ENCODE measurements around the gene TNP1. TPM values are rescaled to one million over a fixed set of nuclear protein-coding genes. Genes with fewer than 3 reads are reported as not detected.
A peak's percentile ranks its signal among the peaks of the same experiment; 100 is the strongest.

Gene TNP1
- total RNA-seq, 2 experiments from 2014 or later, result not detected

GRCh38 chr2:216856406-216857065 lies 3.3 kb downstream of the TNP1 start:
- Mint-ChIP-seq H3K36me3 (ENCODE audit: low read depth) (no peaks in the 10 kb centered on the region), H3K4me3 (no peak overlapping the region), H3K27me3 (peaks cover 4% of the 10 kb centered on the region), H3K4me1 (peaks cover 23% of the 10 kb centered on the region), H3K9me3 (ENCODE audit: low read depth) (no peaks in the 10 kb centered on the region), H3K27ac (no peak overlapping the region)
- intact Hi-C loops (cut with DNase I, micrococcal nuclease), result loop anchor here in 1 of 2 experiments (5.0 kb wide), 1 partner anchor 366 kb away; no protein-coding TSS in a partner anchor
- ChIA-PET POLR2A (no interaction called here), CTCF (no interaction called here)
- ATAC-seq, result no peak
- DNase-seq, result no peak

GRCh38 chr2:216855605-216856004 lies 4.3 kb downstream of the TNP1 start:
- H3K9me3 Mint-ChIP-seq (ENCODE audit: low read depth), result no peaks in the 10 kb centered on the region
- H3K4me3 Mint-ChIP-seq, result no peak overlapping the region
- DNase-seq, result no peak
- peaks cover 30% of the 10 kb centered on the region for H3K4me1 Mint-ChIP-seq
- H3K36me3 Mint-ChIP-seq (ENCODE audit: low read depth), result no peaks in the 10 kb centered on the region
- POLR2A ChIA-PET, result no interaction called here
- peaks cover 3% of the 10 kb centered on the region for H3K27me3 Mint-ChIP-seq
- no peak overlapping the region for H3K27ac Mint-ChIP-seq
- CTCF ChIA-PET, result interaction anchor here (0.7 kb wide), 1 partner anchor 556 kb away, joined by 4 read pairs; no protein-coding TSS in a partner anchor
- ATAC-seq, result no peak
- intact Hi-C loops (cut with DNase I, micrococcal nuclease), result loop anchor here in 1 of 2 experiments (5.0 kb wide), 1 partner anchor 367 kb away; no protein-coding TSS in a partner anchor

GRCh38 chr2:216855079-216855478 lies 4.8 kb downstream of the TNP1 start:
- Mint-ChIP-seq H3K27ac (no peak overlapping the region), H3K36me3 (ENCODE audit: low read depth) (no peaks in the 10 kb centered on the region), H3K9me3 (ENCODE audit: low read depth) (no peaks in the 10 kb centered on the region), H3K4me1 (peaks cover 35% of the 10 kb centered on the region), H3K4me3 (no peak overlapping the region), H3K27me3 (peaks cover 3% of the 10 kb centered on the region)
- intact Hi-C loops (cut with DNase I, micrococcal nuclease), result loop anchor here in 1 of 2 experiments (5.0 kb wide), 1 partner anchor 367 kb away; no protein-coding TSS in a partner anchor
- ATAC-seq (no peak), DNase-seq (no peak)
- CTCF ChIA-PET, result no interaction called here
- POLR2A ChIA-PET, result no interaction called here

- intact Hi-C loops (cut with DNase I, micrococcal nuclease), result no loop called here
- Mint-ChIP-seq H3K36me3 (ENCODE audit: low read depth) (no peaks in the 10 kb centered on the region), H3K4me1 (peaks cover 18% of the 10 kb centered on the region), H3K27me3 (peaks cover 6% of the 10 kb centered on the region), H3K9me3 (ENCODE audit: low read depth) (no peaks in the 10 kb centered on the region), H3K4me3 (no peak overlapping the region), H3K27ac (no peak overlapping the region)
- ChIA-PET POLR2A (no interaction called here), CTCF (interaction anchor here (0.6 kb wide), 1 partner anchor 910 kb away, joined by 3 read pairs; no protein-coding TSS in a partner anchor)
- ATAC-seq (no peak), DNase-seq (no peak)
Measured at GRCh38 chr2:216851486-216852090, 8.3 kb downstream of the TNP1 start.

GRCh38 chr2:216850665-216851322 lies 9.1 kb downstream of the TNP1 start:
- peaks cover 17% of the 10 kb centered on the region for H3K4me1 Mint-ChIP-seq
- ChIA-PET POLR2A (no interaction called here), CTCF (interaction anchor here (0.6 kb wide), 1 partner anchor 911 kb away, joined by 3 read pairs; no protein-coding TSS in a partner anchor)
- no peak overlapping the region for H3K4me3 Mint-ChIP-seq
- peak; percentile 39 for DNase-seq
- no peak overlapping the region for H3K27ac Mint-ChIP-seq
- no peaks in the 10 kb centered on the region for H3K9me3 Mint-ChIP-seq (ENCODE audit: low read depth)
- peak; percentile 64 for ATAC-seq
- H3K27me3 Mint-ChIP-seq, result peaks cover 6% of the 10 kb centered on the region
- H3K36me3 Mint-ChIP-seq (ENCODE audit: low read depth), result no peaks in the 10 kb centered on the region
- intact Hi-C loops (cut with DNase I, micrococcal nuclease), result no loop called here

- intact Hi-C loops (cut with DNase I, micrococcal nuclease), result no loop called here
- peaks cover 17% of the 10 kb centered on the region for H3K4me1 Mint-ChIP-seq
- ATAC-seq (peak; percentile 77), DNase-seq (peak; percentile 63)
- no peak overlapping the region for H3K27ac Mint-ChIP-seq
- ChIA-PET CTCF (no interaction called here), POLR2A (no interaction called here)
- no peaks in the 10 kb centered on the region for H3K9me3 Mint-ChIP-seq (ENCODE audit: low read depth)
- H3K27me3 Mint-ChIP-seq, result peaks cover 6% of the 10 kb centered on the region
- no peaks in the 10 kb centered on the region for H3K36me3 Mint-ChIP-seq (ENCODE audit: low read depth)
- no peak overlapping the region for H3K4me3 Mint-ChIP-seq
Measured at GRCh38 chr2:216849987-216850386, 9.9 kb downstream of the TNP1 start.

- peaks cover 8% of the 10 kb centered on the region for H3K4me1 Mint-ChIP-seq
- ChIA-PET CTCF (no interaction called here), POLR2A (no interaction called here)
- no peaks in the 10 kb centered on the region for H3K9me3 Mint-ChIP-seq (ENCODE audit: low read depth)
- no peaks in the 10 kb centered on the region for H3K36me3 Mint-ChIP-seq (ENCODE audit: low read depth)
- DNase-seq (no peak), ATAC-seq (no peak)
- no peak overlapping the region for H3K4me3 Mint-ChIP-seq
- intact Hi-C loops (cut with DNase I, micrococcal nuclease), result no loop called here
- H3K27me3 Mint-ChIP-seq, result peaks cover 2% of the 10 kb centered on the region
- H3K27ac Mint-ChIP-seq, result no peak overlapping the region
Measured at GRCh38 chr2:216845426-216845825, 14.4 kb downstream of the TNP1 start.

- Mint-ChIP-seq H3K27me3 (peaks cover 3% of the 10 kb centered on the region), H3K36me3 (ENCODE audit: low read depth) (no peaks in the 10 kb centered on the region), H3K4me1 (no peaks in the 10 kb centered on the region), H3K4me3 (no peak overlapping the region), H3K9me3 (ENCODE audit: low read depth) (no peaks in the 10 kb centered on the region), H3K27ac (no peak overlapping the region)
- DNase-seq (no peak), ATAC-seq (no peak)
- POLR2A ChIA-PET, result no interaction called here
- intact Hi-C loops (cut with DNase I, micrococcal nuclease), result no loop called here
- CTCF ChIA-PET, result no interaction called here
Measured at GRCh38 chr2:216842636-216843035, 17.2 kb downstream of the TNP1 start.

GRCh38 chr2:216839688-216840087 lies 20.2 kb downstream of the TNP1 start:
- intact Hi-C loops (cut with DNase I, micrococcal nuclease), result no loop called here
- H3K36me3 Mint-ChIP-seq (ENCODE audit: low read depth), result no peaks in the 10 kb centered on the region
- ATAC-seq (no peak), DNase-seq (no peak)
- no peaks in the 10 kb centered on the region for H3K9me3 Mint-ChIP-seq (ENCODE audit: low read depth)
- H3K4me1 Mint-ChIP-seq, result no peaks in the 10 kb centered on the region
- ChIA-PET POLR2A (no interaction called here), CTCF (no interaction called here)
- H3K27ac Mint-ChIP-seq, result no peak overlapping the region
- H3K27me3 Mint-ChIP-seq, result peaks cover 4% of the 10 kb centered on the region
- H3K4me3 Mint-ChIP-seq, result no peak overlapping the region

GRCh38 chr2:216838151-216838550 lies 21.7 kb downstream of the TNP1 start:
- CTCF ChIA-PET, result no interaction called here
- H3K4me3 Mint-ChIP-seq, result no peak overlapping the region
- POLR2A ChIA-PET, result no interaction called here

GRCh38 chr2:216837740-216838139 lies 22.1 kb downstream of the TNP1 start:
- no peak for ATAC-seq
- Mint-ChIP-seq H3K27ac (no peak overlapping the region), H3K27me3 (peaks cover 4% of the 10 kb centered on the region), H3K9me3 (ENCODE audit: low read depth) (no peaks in the 10 kb centered on the region), H3K4me3 (no peak overlapping the region), H3K4me1 (no peaks in the 10 kb centered on the region), H3K36me3 (ENCODE audit: low read depth) (no peaks in the 10 kb centered on the region)
- ChIA-PET POLR2A (no interaction called here), CTCF (no interaction called here)
- no peak for DNase-seq
- intact Hi-C loops (cut with DNase I, micrococcal nuclease), result no loop called here

More at GRCh38 chr2:216838151-216838550, 21.7 kb downstream of the TNP1 start:
- no peak overlapping the region for H3K27ac Mint-ChIP-seq
- no peaks in the 10 kb centered on the region for H3K4me1 Mint-ChIP-seq
- DNase-seq, result no peak
- H3K36me3 Mint-ChIP-seq (ENCODE audit: low read depth), result no peaks in the 10 kb centered on the region
- no peak for ATAC-seq
- no peaks in the 10 kb centered on the region for H3K9me3 Mint-ChIP-seq (ENCODE audit: low read depth)
- H3K27me3 Mint-ChIP-seq, result peaks cover 4% of the 10 kb centered on the region
- intact Hi-C loops (cut with DNase I, micrococcal nuclease), result no loop called here

- no peak for ATAC-seq
- peaks cover 6% of the 10 kb centered on the region for H3K27me3 Mint-ChIP-seq
- DNase-seq, result no peak
- H3K9me3 Mint-ChIP-seq (ENCODE audit: low read depth), result no peaks in the 10 kb centered on the region
- intact Hi-C loops (cut with DNase I, micrococcal nuclease), result no loop called here
- no peak overlapping the region for H3K4me3 Mint-ChIP-seq
- CTCF ChIA-PET, result no interaction called here
- no peaks in the 10 kb centered on the region for H3K36me3 Mint-ChIP-seq (ENCODE audit: low read depth)
- POLR2A ChIA-PET, result no interaction called here
- no peak overlapping the region for H3K27ac Mint-ChIP-seq
- H3K4me1 Mint-ChIP-seq, result no peaks in the 10 kb centered on the region
Measured at GRCh38 chr2:216833061-216833460, 26.8 kb downstream of the TNP1 start.
